Cardiac muscle cell (in vitro differentiated cells and primary cell): ENCODE data around the gene NAPG. TPM values are rescaled to one million over a fixed set of nuclear protein-coding genes. Genes with fewer than 3 reads are reported as not detected.
"Not testable (repeated sequence)": the region's sequence is repeated elsewhere in the genome, so short reads cannot be mapped to it uniquely, and the experiment has no call there.

ENCODE experiments used
- DNase-seq, 2 donors: peaks; one replicate each; pipeline versions ENCODE4 v3.0.0 to v3.0.0-alpha.2; 2010 to 2017; ENCODE audit warnings: low read depth in 1 of 2, low spot score in 1 of 2
- H3K27ac ChIP-seq: fragments of 200-600 bp; sonication (generic); 2 replicates; pipeline ENCODE4 v1.5.1; 2016
- H3K27me3 ChIP-seq: fragments of 200-600 bp; sonication (generic); 2 replicates; pipeline ENCODE4 v1.6.0; 2016; ENCODE audit warnings: control low read depth
- H3K36me3 ChIP-seq: fragments of 200-600 bp; sonication (generic); 2 replicates; pipeline ENCODE4 v1.5.1; 2016; ENCODE audit warnings: control low read depth
- H3K4me1 ChIP-seq: fragments of 200-600 bp; sonication (generic); 2 replicates; pipeline ENCODE4 v1.8.1; 2017; ENCODE audit warnings: low read depth, mild to moderate bottlenecking, mixed run types
- H3K4me3 ChIP-seq: fragments of 200-600 bp; sonication (generic); 2 replicates; pipeline ENCODE4 v1.5.1; 2016; ENCODE audit warnings: mild to moderate bottlenecking
- H3K9me3 ChIP-seq: fragments of 200-600 bp; sonication (generic); 2 replicates; pipeline ENCODE4 v1.5.1; 2017; ENCODE audit warnings: low read depth, mild to moderate bottlenecking, control low read depth
- CTCF ChIP-seq: IDR thresholded peaks from 2 replicates; pipeline ENCODE4 v1.5.1; 2012; ENCODE audit warnings: low read depth, mild to moderate bottlenecking, low read length
- polyA plus RNA-seq: library from polyadenylated mRNA; unstranded; fragments of >200 nt; fragmentation: Nextera tagmentation; extraction: Ambion mirVana; gene quantifications from 2 replicates; pipeline ENCODE4 v1.2.1, GENCODE V29; 2016
- total RNA-seq: library from RNA; depleted of rRNA; stranded (reverse); fragments of >200 nt; gene quantifications from 2 replicates; pipeline ENCODE4 v1.2.3, GENCODE V29; 2016

Gene NAPG
- total and polyA plus RNA-seq, 2 experiments from 2014 or later = 21.7 to 26.5 TPM

GRCh38 chr18:10591896-10592295, 66.1 kb downstream of the NAPG start:
- Histone ChIP-seq H3K27me3 (no peaks in the 10 kb centered on the region), H3K36me3 (no peaks in the 10 kb centered on the region), H3K9me3 (no peaks in the 10 kb centered on the region), H3K27ac (no peak overlapping the region), H3K4me1 (no peaks in the 10 kb centered on the region), H3K4me3 (no peak overlapping the region)
- no peak for TF ChIP-seq CTCF
- no peak for DNase-seq

GRCh38 chr18:10593366-10594022, 67.7 kb downstream of the NAPG start:
- peak in 1 of 2 donors; percentile 12 for DNase-seq
- not testable (repeated sequence) for H3K4me1 ChIP-seq, H3K4me3 ChIP-seq, H3K27ac ChIP-seq, H3K27me3 ChIP-seq, H3K36me3 ChIP-seq, H3K9me3 ChIP-seq

GRCh38 chr18:10595917-10596316, 70.1 kb downstream of the NAPG start:
- not testable (repeated sequence) for H3K4me1 ChIP-seq, H3K27ac ChIP-seq, DNase-seq, H3K27me3 ChIP-seq, H3K4me3 ChIP-seq, H3K36me3 ChIP-seq, H3K9me3 ChIP-seq

- H3K36me3 ChIP-seq, H3K27ac ChIP-seq, H3K4me3 ChIP-seq, H3K4me1 ChIP-seq, H3K9me3 ChIP-seq, DNase-seq, H3K27me3 ChIP-seq: not testable (repeated sequence)
Measured at GRCh38 chr18:10597695-10598094, 71.9 kb downstream of the NAPG start.

- not testable (repeated sequence) for DNase-seq, H3K4me3 ChIP-seq
Measured at GRCh38 chr18:10600701-10601100, 74.9 kb downstream of the NAPG start.

More at GRCh38 chr18:10600701-10601100, 74.9 kb downstream of the NAPG start:
- H3K27me3 ChIP-seq, H3K4me1 ChIP-seq, H3K36me3 ChIP-seq, H3K27ac ChIP-seq, H3K9me3 ChIP-seq: not testable (repeated sequence)

Other genes with a start within 250 kb of the NAPG start
- gene APCDD1, start 71.4 kb upstream of the NAPG start, total RNA-seq = 30.8 and 32.8 TPM in 2 replicates
- gene APCDD1, start 71.4 kb upstream of the NAPG start, polyA plus RNA-seq = 35.7 and 51.2 TPM in 2 replicates